ENCODE data around the gene ADAMTS9. TPM values are rescaled to one million over a fixed set of nuclear protein-coding genes. Genes with fewer than 3 reads are reported as not detected.

Gene ADAMTS9
- total RNA-seq, 1 donor from 2014 or later, result 47.7 TPM

- no peaks in the 10 kb centered on the region for H3K9me3 ChIP-seq (ENCODE audit: low read depth)
- TF ChIP-seq EZH2phosphoT487 (IDR thresholded peaks at IDR 0.05) (no peak), CTCF (IDR thresholded peaks at IDR 0.05) (peak; percentile 93)
- no peaks in the 10 kb centered on the region for H3K36me3 ChIP-seq
- no peak overlapping the region for H3K9ac ChIP-seq
- no peak overlapping the region for H3K27ac ChIP-seq
- DNase-seq (ENCODE audit: low spot score), result peak; percentile 86
- H2AFZ ChIP-seq (replicated peaks), result no peak overlapping the region
- H3K27me3 ChIP-seq, result no peaks in the 10 kb centered on the region
- no peak overlapping the region for H3K27ac Mint-ChIP-seq
- peaks cover 2% of the 10 kb centered on the region for H3K9me3 Mint-ChIP-seq
- no peak overlapping the region for H3K4me3 ChIP-seq
- H3K79me2 ChIP-seq (ENCODE audit: low read depth), result no peaks in the 10 kb centered on the region
- no peak overlapping the region for H3K4me2 ChIP-seq
- H3K36me3 Mint-ChIP-seq, result no peaks in the 10 kb centered on the region
- H3K4me1 Mint-ChIP-seq, result peaks cover 34% of the 10 kb centered on the region
- no peak overlapping the region for H3K4me3 Mint-ChIP-seq
- H3K27me3 Mint-ChIP-seq (ENCODE audit: insufficient read depth, low read depth), result peaks cover 8% of the 10 kb centered on the region
- peaks cover 5% of the 10 kb centered on the region for H3K4me1 ChIP-seq
- no peaks in the 10 kb centered on the region for H4K20me1 ChIP-seq (ENCODE audit: low read depth)
- no peaks in the 10 kb centered on the region for H3F3A ChIP-seq (ENCODE audit: low read depth)
Observed at GRCh38 chr3:64484289-64484992, 203.4 kb downstream of the ADAMTS9 start.

- no peak overlapping the region for H3K4me2 ChIP-seq
- H3K27ac Mint-ChIP-seq, result no peak overlapping the region
Observed at GRCh38 chr3:64483467-64483866, 204.3 kb downstream of the ADAMTS9 start.

GRCh38 chr3:64475037-64475436 is 212.8 kb downstream of the ADAMTS9 start:
- Histone ChIP-seq H3K4me3 (no peak overlapping the region), H3K4me2 (no peak overlapping the region), H3K9me3 (ENCODE audit: low read depth) (no peaks in the 10 kb centered on the region), H3F3A (ENCODE audit: low read depth) (no peaks in the 10 kb centered on the region), H3K4me1 (no peaks in the 10 kb centered on the region), H2AFZ (replicated peaks) (no peak overlapping the region), H3K27me3 (no peaks in the 10 kb centered on the region), H4K20me1 (ENCODE audit: low read depth) (no peaks in the 10 kb centered on the region), H3K79me2 (ENCODE audit: low read depth) (no peaks in the 10 kb centered on the region), H3K27ac (no peak overlapping the region), H3K36me3 (no peaks in the 10 kb centered on the region), H3K9ac (no peak overlapping the region)
- H3K27me3 Mint-ChIP-seq (ENCODE audit: insufficient read depth, low read depth), result no peaks in the 10 kb centered on the region
- no peak for TF ChIP-seq CTCF (IDR thresholded peaks at IDR 0.05)
- TF ChIP-seq EZH2 (IDR thresholded peaks at IDR 0.05), result no peak
- no peak for TF ChIP-seq EZH2phosphoT487 (IDR thresholded peaks at IDR 0.05)
- H3K4me3 Mint-ChIP-seq, result no peak overlapping the region
- H3K4me1 Mint-ChIP-seq, result peaks cover 9% of the 10 kb centered on the region
- H3K36me3 Mint-ChIP-seq, result peaks cover 3% of the 10 kb centered on the region
- H3K9me3 Mint-ChIP-seq, result peaks cover 20% of the 10 kb centered on the region
- no peak for DNase-seq (ENCODE audit: low spot score)
- no peak overlapping the region for H3K27ac Mint-ChIP-seq

More at GRCh38 chr3:64483467-64483866, 204.3 kb downstream of the ADAMTS9 start:
- no peak overlapping the region for H3K27ac ChIP-seq
- H3K4me3 ChIP-seq, result no peak overlapping the region
- Mint-ChIP-seq H3K4me1 (peaks cover 28% of the 10 kb centered on the region), H3K36me3 (no peaks in the 10 kb centered on the region), H3K4me3 (no peak overlapping the region), H3K27me3 (ENCODE audit: insufficient read depth, low read depth) (peaks cover 5% of the 10 kb centered on the region), H3K9me3 (peaks cover 4% of the 10 kb centered on the region)
- TF ChIP-seq CTCF (IDR thresholded peaks at IDR 0.05), result no peak
- TF ChIP-seq EZH2phosphoT487 (IDR thresholded peaks at IDR 0.05), result no peak
- TF ChIP-seq EZH2 (IDR thresholded peaks at IDR 0.05), result no peak
- H3K4me1 ChIP-seq, result no peaks in the 10 kb centered on the region
- H4K20me1 ChIP-seq (ENCODE audit: low read depth), result no peaks in the 10 kb centered on the region
- H3K27me3 ChIP-seq, result no peaks in the 10 kb centered on the region
- H3K79me2 ChIP-seq (ENCODE audit: low read depth), result no peaks in the 10 kb centered on the region
- no peaks in the 10 kb centered on the region for H3K9me3 ChIP-seq (ENCODE audit: low read depth)
- no peaks in the 10 kb centered on the region for H3F3A ChIP-seq (ENCODE audit: low read depth)
- no peak overlapping the region for H3K9ac ChIP-seq
- no peaks in the 10 kb centered on the region for H3K36me3 ChIP-seq
- no peak for DNase-seq (ENCODE audit: low spot score)
- no peak overlapping the region for H2AFZ ChIP-seq (replicated peaks)

Measured in neural progenitor cell (in vitro differentiated cells).